Measurements from ENCODE around the gene STX16. TPM values are rescaled to one million over a fixed set of nuclear protein-coding genes. Genes with fewer than 3 reads are reported as not detected.

Gene STX16
- polyA plus RNA-seq, 3 donors, result 15.6 to 165 (median 27.4) TPM

DNA sequence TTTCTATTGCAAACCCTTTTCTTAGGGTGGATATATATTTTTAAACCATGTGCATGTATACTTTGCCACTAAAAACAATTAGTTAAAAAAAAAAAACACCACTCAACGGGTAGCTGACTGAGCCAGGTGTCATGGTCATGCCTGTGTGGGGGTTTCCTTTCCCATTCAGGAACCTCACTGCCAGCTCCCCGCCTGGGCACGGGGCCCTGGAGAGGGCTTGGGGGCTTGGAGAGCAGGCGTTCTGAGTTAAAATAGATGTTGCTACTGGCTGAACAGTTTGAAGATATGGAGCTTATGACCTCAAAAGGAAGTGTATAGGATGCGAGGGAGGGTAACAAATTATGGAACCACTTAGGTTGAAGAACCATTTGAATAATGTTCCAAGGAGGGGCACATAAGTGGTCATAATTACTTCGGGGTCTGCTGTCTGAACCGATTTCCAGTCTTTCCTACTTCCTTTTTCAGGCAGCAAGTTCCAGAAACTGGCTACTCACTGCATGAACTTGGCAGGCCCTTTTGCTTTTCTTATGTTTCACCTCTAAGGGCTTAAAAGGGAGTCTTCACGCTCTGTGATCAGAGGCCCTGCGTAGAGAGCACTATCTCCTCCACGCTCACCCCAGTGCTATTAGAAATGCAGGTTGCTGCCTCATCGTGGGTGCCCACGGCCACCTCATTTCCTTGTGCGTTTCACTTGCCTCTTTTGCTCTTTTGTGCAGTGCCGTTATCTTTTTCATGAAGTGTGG, 9.9 kb downstream of the STX16 start:
- WGBS (ENCODE audit: insufficient coverage), result 64% methylated on average over 11 of the region's 14 CpGs
- peak overlapping the region in 1 of 2 donors; percentile 57 for H3K27ac ChIP-seq (ENCODE audit: low read depth in 1 of 2, low read length in 2 of 2)
- peaks cover 100% of the 10 kb centered on the region for H3K79me2 ChIP-seq (ENCODE audit: insufficient read depth, low read length)
- H3K36me3 Mint-ChIP-seq, result peaks cover 42 to 58% of the 10 kb centered on the region in 2 donors
- no peaks in the 10 kb centered on the region for H3K27me3 ChIP-seq (ENCODE audit: control insufficient read depth in 2 of 2, insufficient read depth in 2 of 2, low read length in 2 of 2)
- peaks cover 34% of the 10 kb centered on the region for H3K4me1 Mint-ChIP-seq
- TF ChIP-seq, protein P1, sequence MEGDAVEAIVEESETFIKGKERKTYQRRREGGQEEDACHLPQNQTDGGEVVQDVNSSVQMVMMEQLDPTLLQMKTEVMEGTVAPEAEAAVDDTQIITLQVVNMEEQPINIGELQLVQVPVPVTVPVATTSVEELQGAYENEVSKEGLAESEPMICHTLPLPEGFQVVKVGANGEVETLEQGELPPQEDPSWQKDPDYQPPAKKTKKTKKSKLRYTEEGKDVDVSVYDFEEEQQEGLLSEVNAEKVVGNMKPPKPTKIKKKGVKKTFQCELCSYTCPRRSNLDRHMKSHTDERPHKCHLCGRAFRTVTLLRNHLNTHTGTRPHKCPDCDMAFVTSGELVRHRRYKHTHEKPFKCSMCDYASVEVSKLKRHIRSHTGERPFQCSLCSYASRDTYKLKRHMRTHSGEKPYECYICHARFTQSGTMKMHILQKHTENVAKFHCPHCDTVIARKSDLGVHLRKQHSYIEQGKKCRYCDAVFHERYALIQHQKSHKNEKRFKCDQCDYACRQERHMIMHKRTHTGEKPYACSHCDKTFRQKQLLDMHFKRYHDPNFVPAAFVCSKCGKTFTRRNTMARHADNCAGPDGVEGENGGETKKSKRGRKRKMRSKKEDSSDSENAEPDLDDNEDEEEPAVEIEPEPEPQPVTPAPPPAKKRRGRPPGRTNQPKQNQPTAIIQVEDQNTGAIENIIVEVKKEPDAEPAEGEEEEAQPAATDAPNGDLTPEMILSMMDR (IDR thresholded peaks at IDR 0.05), result no peak
- no peak overlapping the region for H3K4me3 ChIP-seq (replicated peaks in 1 of 3; ENCODE audit: low read depth in 2 of 3, low read length in 3 of 3)
- no peak overlapping the region for H3K9ac ChIP-seq (ENCODE audit: insufficient read depth, low read length, poor library complexity, severe bottlenecking)
- no peak overlapping the region for H2AFZ ChIP-seq (ENCODE audit: insufficient read depth, low read depth, low read length, poor library complexity, severe bottlenecking)
- no peak for DNase-seq
- peaks cover 36 to 83% of the 10 kb centered on the region in 2 donors for H3K36me3 ChIP-seq (replicated peaks in 1 of 2; ENCODE audit: control insufficient read depth in 1 of 2, insufficient read depth in 2 of 2, low read length in 2 of 2)
- H3K4me1 ChIP-seq (ENCODE audit: control insufficient read depth in 1 of 2, insufficient read depth in 2 of 2, low read length in 2 of 2), result peaks cover 0 to under 1% of the 10 kb centered on the region in 2 donors
- H3K27ac Mint-ChIP-seq, result peak overlapping the region in 4 of 7 donors; percentile 11 to 78 (median 40)
- H3K4me3 Mint-ChIP-seq, result no peak overlapping the region
- H3K9me3 ChIP-seq (replicated peaks in 1 of 2; ENCODE audit: control insufficient read depth in 1 of 2, insufficient read depth in 1 of 2, low read length in 2 of 2), result no peaks in the 10 kb centered on the region
- H4K20me1 ChIP-seq (ENCODE audit: insufficient read depth, low read length), result peaks cover 98% of the 10 kb centered on the region
- intact Hi-C loops (cut with micrococcal nuclease), result no loop called here
- no peaks in the 10 kb centered on the region for H3K27me3 Mint-ChIP-seq (ENCODE audit: low read depth in 3 of 3)
- no peak overlapping the region for H3K4me2 ChIP-seq (replicated peaks; ENCODE audit: extremely low read depth, low read length, poor library complexity, severe bottlenecking)
- H3K9me3 Mint-ChIP-seq, result no peaks in the 10 kb centered on the region

DNA sequence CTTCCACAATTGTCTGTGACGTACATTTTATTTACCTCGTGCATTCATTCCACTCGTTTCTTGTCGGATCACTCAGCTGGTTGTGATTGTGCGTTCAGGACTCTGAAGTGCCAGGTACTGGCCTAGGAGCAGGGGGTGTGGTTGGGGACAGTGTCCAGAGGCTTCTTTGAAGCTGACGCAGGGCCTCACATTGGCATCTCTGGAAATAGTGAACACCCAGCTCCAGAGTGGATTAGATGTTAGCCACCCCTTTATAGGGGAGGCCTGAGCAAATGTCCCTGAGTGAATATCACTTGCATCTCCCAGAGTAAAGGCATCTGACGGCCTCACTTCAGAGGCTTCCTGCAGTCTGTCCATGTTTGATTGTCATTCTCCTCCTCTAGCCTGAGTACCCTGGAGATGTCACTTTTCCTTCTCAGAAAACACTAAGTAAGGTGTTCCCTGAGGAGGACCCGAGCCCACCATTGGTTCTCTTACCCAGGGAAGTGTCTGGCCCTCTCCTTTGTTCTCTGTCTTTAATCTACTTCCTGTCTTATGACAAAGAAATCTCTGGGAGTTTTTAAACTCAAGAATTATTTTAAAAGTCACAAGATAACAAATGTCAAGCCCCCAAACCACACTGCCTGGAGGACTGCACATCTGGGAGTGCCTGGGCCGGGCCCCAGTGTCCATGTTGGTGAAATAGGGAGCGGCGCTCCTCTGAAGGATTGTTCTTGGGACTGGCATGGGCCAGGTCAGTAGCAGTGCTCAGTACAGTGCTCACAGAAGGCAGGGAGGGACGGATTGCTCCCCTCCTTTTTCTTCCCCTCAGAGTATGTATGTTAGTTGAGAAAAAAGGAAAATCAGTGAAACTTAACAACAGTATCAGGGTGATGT, 10.8 kb downstream of the STX16 start:
- peaks cover 31% of the 10 kb centered on the region for H3K4me1 Mint-ChIP-seq
- no peak overlapping the region for H3K4me3 ChIP-seq (replicated peaks in 1 of 3; ENCODE audit: low read depth in 2 of 3, low read length in 3 of 3)
- peaks cover 99% of the 10 kb centered on the region for H3K79me2 ChIP-seq (ENCODE audit: insufficient read depth, low read length)
- TF ChIP-seq, protein P1 (IDR thresholded peaks at IDR 0.05), result no peak
- no peak overlapping the region for H3K4me3 Mint-ChIP-seq
- no peaks in the 10 kb centered on the region for H3K27me3 Mint-ChIP-seq (ENCODE audit: low read depth in 3 of 3)
- H3K9ac ChIP-seq (ENCODE audit: insufficient read depth, low read length, poor library complexity, severe bottlenecking), result no peak overlapping the region
- H3K27me3 ChIP-seq (ENCODE audit: control insufficient read depth in 2 of 2, insufficient read depth in 2 of 2, low read length in 2 of 2), result no peaks in the 10 kb centered on the region
- intact Hi-C loops (cut with micrococcal nuclease), result no loop called here
- no peaks in the 10 kb centered on the region for H3K4me1 ChIP-seq (ENCODE audit: control insufficient read depth in 1 of 2, insufficient read depth in 2 of 2, low read length in 2 of 2)
- peaks cover 38 to 62% of the 10 kb centered on the region in 2 donors for H3K36me3 Mint-ChIP-seq
- no peaks in the 10 kb centered on the region for H3K9me3 Mint-ChIP-seq
- 93% methylated on average over 6 of the region's 12 CpGs for WGBS (ENCODE audit: insufficient coverage)
- DNase-seq, result no peak
- H3K36me3 ChIP-seq (replicated peaks in 1 of 2; ENCODE audit: control insufficient read depth in 1 of 2, insufficient read depth in 2 of 2, low read length in 2 of 2), result peaks cover 39 to 83% of the 10 kb centered on the region in 2 donors
- peak overlapping the region in 1 of 2 donors; percentile 57 for H3K27ac ChIP-seq (ENCODE audit: low read depth in 1 of 2, low read length in 2 of 2)
- no peak overlapping the region for H2AFZ ChIP-seq (ENCODE audit: insufficient read depth, low read depth, low read length, poor library complexity, severe bottlenecking)
- H3K9me3 ChIP-seq (replicated peaks in 1 of 2; ENCODE audit: control insufficient read depth in 1 of 2, insufficient read depth in 1 of 2, low read length in 2 of 2), result no peaks in the 10 kb centered on the region
- H3K4me2 ChIP-seq (replicated peaks; ENCODE audit: extremely low read depth, low read length, poor library complexity, severe bottlenecking), result no peak overlapping the region
- peaks cover 98% of the 10 kb centered on the region for H4K20me1 ChIP-seq (ENCODE audit: insufficient read depth, low read length)
- peak overlapping the region in 6 of 7 donors; percentile 11 to 88 (median 64) for H3K27ac Mint-ChIP-seq

Measured in CD14-positive monocyte (primary cell).